Measurements from ENCODE around the gene INTS11.

INTS11 gene

GRCh38 chr1:1280782-1281481, 43.5 kb downstream of the INTS11 start:
- H3K36me3 ChIP-seq (ENCODE audit: insufficient read depth): no peaks in the 10 kb centered on the region
- no peak for TF ChIP-seq CTCF (conservative IDR thresholded peaks at IDR 0.05; ENCODE audit: low read depth, low read length)
- H3K27ac ChIP-seq: no peak overlapping the region
- no peak overlapping the region for H3K4me2 ChIP-seq
- no peak overlapping the region for H3K4me3 ChIP-seq (IDR thresholded peaks at IDR 0.05; ENCODE audit: insufficient read depth, low read depth, low read length)
- H3K27me3 ChIP-seq (ENCODE audit: insufficient read depth, low read depth): peaks cover 17% of the 10 kb centered on the region; the same call in 1 of the 2 replicates
- H3K9ac ChIP-seq: no peak overlapping the region
- H3K79me2 ChIP-seq (ENCODE audit: insufficient read depth, low read depth): no peaks in the 10 kb centered on the region
- H4K20me1 ChIP-seq (ENCODE audit: insufficient read depth): no peaks in the 10 kb centered on the region
- no peak overlapping the region for H2AFZ ChIP-seq (ENCODE audit: low read depth)
- H3K4me1 ChIP-seq (ENCODE audit: low read depth, poor library complexity, severe bottlenecking): peaks cover 3% of the 10 kb centered on the region

DNA sequence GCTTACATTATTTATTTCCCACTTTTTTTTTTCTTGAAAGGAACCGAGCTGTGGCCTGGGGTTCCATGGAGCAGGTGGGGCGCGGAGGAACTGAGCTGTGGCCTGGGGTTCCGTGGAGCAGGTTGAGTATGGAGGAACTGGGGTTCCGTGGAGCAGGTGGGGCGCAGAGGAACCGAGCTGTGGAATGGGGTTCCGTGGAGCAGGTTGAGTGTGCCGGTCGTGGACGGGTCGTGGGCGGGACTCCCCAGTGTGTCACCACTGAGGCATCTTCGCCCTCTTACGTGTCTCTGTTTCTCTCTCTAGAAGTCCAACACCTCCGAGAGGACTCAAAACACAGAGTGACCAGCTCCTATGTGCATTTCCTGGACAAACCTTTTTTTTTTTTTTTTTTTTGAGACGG, 45.4 kb downstream of the INTS11 start:
- peaks cover 6% of the 10 kb centered on the region; the same call in 1 of the 2 replicates for H3K27me3 ChIP-seq (ENCODE audit: insufficient read depth, low read depth)
- no peak overlapping the region for H3K4me2 ChIP-seq
- H4K20me1 ChIP-seq (ENCODE audit: insufficient read depth): no peaks in the 10 kb centered on the region
- no peak overlapping the region for H3K27ac ChIP-seq
- no peak overlapping the region for H3K4me3 ChIP-seq (IDR thresholded peaks at IDR 0.05; ENCODE audit: insufficient read depth, low read depth, low read length)
- TF ChIP-seq CTCF (conservative IDR thresholded peaks at IDR 0.05; ENCODE audit: low read depth, low read length): no peak
- peaks cover 3% of the 10 kb centered on the region for H3K4me1 ChIP-seq (ENCODE audit: low read depth, poor library complexity, severe bottlenecking)
- no peak overlapping the region for H3K9ac ChIP-seq
- no peaks in the 10 kb centered on the region for H3K36me3 ChIP-seq (ENCODE audit: insufficient read depth)
- no peaks in the 10 kb centered on the region for H3K79me2 ChIP-seq (ENCODE audit: insufficient read depth, low read depth)
- H2AFZ ChIP-seq (ENCODE audit: low read depth): no peak overlapping the region

DNA sequence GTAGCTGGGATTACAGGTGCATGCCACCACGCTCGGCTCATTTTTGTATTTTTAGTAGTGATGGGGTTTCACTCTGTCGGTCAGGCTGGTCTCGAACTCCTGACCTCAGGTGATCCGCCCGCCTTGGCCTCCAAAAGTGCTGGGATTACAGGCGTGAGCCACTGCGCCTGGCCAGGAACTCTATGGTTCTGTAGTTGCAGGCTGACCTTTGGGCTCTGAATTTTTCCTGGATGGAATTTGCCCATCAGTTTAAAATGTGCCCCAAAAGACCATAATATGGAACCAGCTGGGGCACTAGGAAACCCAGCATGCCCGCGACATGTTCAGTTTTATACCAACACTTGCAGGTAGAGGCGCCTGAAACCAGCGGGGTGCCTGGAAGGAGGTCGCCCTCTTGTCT, 45.8 kb downstream of the INTS11 start:
- H2AFZ ChIP-seq (ENCODE audit: low read depth): no peak overlapping the region
- no peak overlapping the region for H3K9ac ChIP-seq
- H3K79me2 ChIP-seq (ENCODE audit: insufficient read depth, low read depth): no peaks in the 10 kb centered on the region
- no peak overlapping the region for H3K4me2 ChIP-seq
- peaks cover 1% of the 10 kb centered on the region for H3K4me1 ChIP-seq (ENCODE audit: low read depth, poor library complexity, severe bottlenecking)
- H3K36me3 ChIP-seq (ENCODE audit: insufficient read depth): no peaks in the 10 kb centered on the region
- H3K27me3 ChIP-seq (ENCODE audit: insufficient read depth, low read depth): peaks cover 6% of the 10 kb centered on the region; the same call in 1 of the 2 replicates
- TF ChIP-seq CTCF (conservative IDR thresholded peaks at IDR 0.05; ENCODE audit: low read depth, low read length): no peak
- no peak overlapping the region for H3K27ac ChIP-seq
- H4K20me1 ChIP-seq (ENCODE audit: insufficient read depth): no peaks in the 10 kb centered on the region
- no peak overlapping the region for H3K4me3 ChIP-seq (IDR thresholded peaks at IDR 0.05; ENCODE audit: insufficient read depth, low read depth, low read length)

GRCh38 chr1:1275836-1276235, 48.6 kb downstream of the INTS11 start:
- Histone ChIP-seq H3K27me3 (ENCODE audit: insufficient read depth, low read depth) (no peaks in the 10 kb centered on the region; the same call in 1 of the 2 replicates), H3K36me3 (ENCODE audit: insufficient read depth) (0 out of 2 replicates have a peak, but pooled peaks cover 3% of the 10 kb centered on the region), H3K79me2 (ENCODE audit: insufficient read depth, low read depth) (peaks cover 26% of the 10 kb centered on the region), H3K4me2 (no peak overlapping the region), H3K4me1 (ENCODE audit: low read depth, poor library complexity, severe bottlenecking) (peaks cover 14% of the 10 kb centered on the region), H3K27ac (no peak overlapping the region), H3K9ac (no peak overlapping the region), H2AFZ (ENCODE audit: low read depth) (no peak overlapping the region), H3K4me3 (IDR thresholded peaks at IDR 0.05; ENCODE audit: insufficient read depth, low read depth, low read length) (no peak overlapping the region), H4K20me1 (ENCODE audit: insufficient read depth) (peaks cover 4% of the 10 kb centered on the region; the same call in 1 of the 2 replicates)
- no peak for TF ChIP-seq CTCF (conservative IDR thresholded peaks at IDR 0.05; ENCODE audit: low read depth, low read length)
